HepG2 (cell line): Measurements from ENCODE around the gene UGT1A7. TPM values are rescaled to one million over a fixed set of nuclear protein-coding genes. Genes with fewer than 3 reads are reported as not detected.

Experiments
- ATAC-seq: fragments of 200-7000 bp; cut with Tn5 transposase; 3 replicates; pipeline ENCODE4 v1.9.1; 2020; ENCODE audit warnings: mild to moderate bottlenecking, moderate library complexity
- BruUV-seq: library from RNA; stranded (reverse); fragments of 400-500 nt; replicated peaks from 2 replicates; lab custom pipeline; 2021; lab: Mats Ljungman, UMichigan
- CTCF ChIA-PET: fragments of 300-600 bp; formaldehyde crosslinking; extraction: SDS; loops from one replicate; lab custom pipeline; 2021; ENCODE audit warnings: low total read pairs, inconsistent platforms, low intra/inter-chr PET ratio; lab: Yijun Ruan, JAX
- POLR2A ChIA-PET: fragments of 350-600 bp; sonication (Branson Sonifier 250); formaldehyde crosslinking; loops from one replicate; lab custom pipeline; 2020; ENCODE audit warnings: antibody characterized with exemption, inconsistent platforms; lab: Yijun Ruan, JAX
- DNase-seq: peaks from one replicate; pipeline ENCODE4 v3.0.0-alpha.2; 2015; ENCODE audit warnings: low spot score
- FAIRE-seq: peaks from 3 replicates; lab custom pipeline; 2011; peaks lifted over from hg19 to GRCh38; lab: Jason Lieb, UNC
- H2AFZ ChIP-seq: one replicate; pipeline ENCODE4 v1.6.1; 2011; ENCODE audit warnings: low read length, inconsistent platforms
- H3K27ac ChIP-seq: fragments of 300-600 bp; 3 replicates; pipeline ENCODE4 v1.8.0; 2011; ENCODE audit warnings: mixed run types, mild to moderate bottlenecking, mixed read lengths, low read length, inconsistent platforms; ENCODE audit not compliant: insufficient read depth; ENCODE audit errors: extremely low read length
- H3K27me3 ChIP-seq, 2 experiments: fragments of 200-600 bp in 1 of 2; 2 replicates in 1 of 2; 3 replicates in 1 of 2; pipeline versions ENCODE4 v1.6.0 to v1.8.0; 2011; ENCODE audit warnings: low read length in 2 of 2, mild to moderate bottlenecking in 2 of 2, moderate library complexity in 2 of 2, inconsistent platforms in 1 of 2; ENCODE audit not compliant: insufficient read depth in 2 of 2, control insufficient read depth in 1 of 2
- H3K36me3 ChIP-seq, 2 experiments: fragments of 200-600 bp in 1 of 2; replicated peaks in 1 of 2; 2 replicates in 1 of 2; 3 replicates in 1 of 2; pipeline versions ENCODE4 v1.5.1 to v1.8.0; 2011; ENCODE audit warnings: low read length in 2 of 2, inconsistent platforms in 1 of 2; ENCODE audit not compliant: insufficient read depth in 2 of 2, control insufficient read depth in 1 of 2
- H3K4me1 ChIP-seq: 2 replicates; pipeline ENCODE4 v1.5.1; 2012; ENCODE audit warnings: low read length, inconsistent platforms; ENCODE audit not compliant: insufficient read depth
- H3K4me2 ChIP-seq: 2 replicates; pipeline ENCODE4 v1.6.0; 2011; ENCODE audit warnings: low read depth, low read length, inconsistent platforms
- H3K4me3 ChIP-seq, 3 experiments: fragments of 200-600 bp in 1 of 3; sonication (generic), shearing (Covaris generic) in 1 of 3; replicated peaks in 1 of 3; 2 replicates each; pipeline ENCODE4 v1.5.1; 2011 to 2016; ENCODE audit warnings: low read length in 3 of 3, inconsistent platforms in 2 of 3, low read depth in 2 of 3, mild to moderate bottlenecking in 2 of 3, control low read depth in 1 of 3, mixed read lengths in 1 of 3; ENCODE audit not compliant: insufficient read depth in 1 of 3
- H3K79me2 ChIP-seq: one replicate; pipeline ENCODE4 v1.6.1; 2011; ENCODE audit warnings: low read length, inconsistent platforms; ENCODE audit not compliant: insufficient read depth
- H3K9ac ChIP-seq: 2 replicates; pipeline ENCODE4 v1.6.0; 2011; ENCODE audit warnings: mild to moderate bottlenecking, low read depth, low read length, inconsistent platforms; ENCODE audit not compliant: insufficient read depth
- H3K9me3 ChIP-seq: 2 replicates; pipeline ENCODE4 v1.5.1; 2012; ENCODE audit warnings: mild to moderate bottlenecking, low read length
- H4K20me1 ChIP-seq: 2 replicates; pipeline ENCODE4 v1.6.0; 2011; ENCODE audit warnings: inconsistent platforms, mild to moderate bottlenecking, low read length, moderate library complexity; ENCODE audit not compliant: insufficient read depth
- EHMT2 ChIP-seq: fragments of 200-600 bp; sonication (generic); IDR thresholded peaks from 2 replicates; pipeline ENCODE4 v1.7.0; 2017; ENCODE audit warnings: antibody characterized with exemption, low read depth, low read length, borderline replicate concordance
- FOXC1 ChIP-seq: sonication (generic); formaldehyde crosslinking; IDR thresholded peaks from 2 replicates; pipeline ENCODE4 v1.8.0; 2022; ENCODE audit warnings: mild to moderate bottlenecking, missing genetic modification reagents, borderline replicate concordance
- ZFP1 ChIP-seq: IDR thresholded peaks from 2 replicates; pipeline ENCODE4 v1.6.1; 2016
- ZKSCAN1 ChIP-seq: fragments of 150-350 bp; IDR thresholded peaks from 2 replicates; pipeline ENCODE4 v1.6.1; 2014; ENCODE audit warnings: low read length
- WGBS: methylation state at CpG from one replicate; pipeline ENCODE4 v1.1.6; 2017; ENCODE audit warnings: low lambda C conversion rate; 5-methylcytosine and 5-hydroxymethylcytosine counted together
- in situ Hi-C: cut with HindIII; loops from 2 replicates; pipeline ENCODE4 v1.10.0; 2017; ENCODE audit warnings: low pct_unique_long_range_greater_than_20kb; ENCODE audit not compliant: extremely low pct_ligation_motif_present
- intact Hi-C: fragments of 100-400 bp; cut with micrococcal nuclease; formaldehyde crosslinking; loops from one replicate; pipeline ENCODE4 v1.10.0; 2022; ENCODE audit not compliant: unreplicated experiment
- polyA plus RNA-seq, 8 experiments: library from polyadenylated mRNA; depleted of rRNA in 3 of 8; stranded (reverse) in 7 of 8; unstranded in 1 of 8; fragments of >200 nt; fragmentation: Illumina TruSeq in 4 of 8; extraction: Trizol in 4 of 8; gene quantifications; 2 replicates each; pipeline versions ENCODE4 v1.2.1 to v1.2.3, GENCODE V29; 2011 to 2016; ENCODE audit warnings: low read depth in 4 of 8, missing spikeins in 1 of 8, mixed read lengths in 1 of 8; ENCODE audit not compliant: insufficient read depth in 1 of 8
- total RNA-seq, 5 experiments: library from RNA; depleted of rRNA; stranded (reverse); fragments of >200 nt; fragmentation: Illumina TruSeq; extraction: Trizol; gene quantifications; 2 replicates each; pipeline ENCODE4 v1.2.3, GENCODE V29; 2016; ENCODE audit warnings: low read depth in 1 of 5
- TF ChIP-seq, protein P1 (sequence below): sonication (generic); formaldehyde crosslinking; IDR thresholded peaks from 2 replicates; pipeline ENCODE4 v1.8.1; 2022; ENCODE audit warnings: low read depth, mild to moderate bottlenecking, missing genetic modification reagents

The UGT1A7 gene
- total and polyA plus RNA-seq, 2 of the 13 experiments (the other 11 are each of a cell fraction or from before 2014, with no cell fraction given): not detected

DNA sequence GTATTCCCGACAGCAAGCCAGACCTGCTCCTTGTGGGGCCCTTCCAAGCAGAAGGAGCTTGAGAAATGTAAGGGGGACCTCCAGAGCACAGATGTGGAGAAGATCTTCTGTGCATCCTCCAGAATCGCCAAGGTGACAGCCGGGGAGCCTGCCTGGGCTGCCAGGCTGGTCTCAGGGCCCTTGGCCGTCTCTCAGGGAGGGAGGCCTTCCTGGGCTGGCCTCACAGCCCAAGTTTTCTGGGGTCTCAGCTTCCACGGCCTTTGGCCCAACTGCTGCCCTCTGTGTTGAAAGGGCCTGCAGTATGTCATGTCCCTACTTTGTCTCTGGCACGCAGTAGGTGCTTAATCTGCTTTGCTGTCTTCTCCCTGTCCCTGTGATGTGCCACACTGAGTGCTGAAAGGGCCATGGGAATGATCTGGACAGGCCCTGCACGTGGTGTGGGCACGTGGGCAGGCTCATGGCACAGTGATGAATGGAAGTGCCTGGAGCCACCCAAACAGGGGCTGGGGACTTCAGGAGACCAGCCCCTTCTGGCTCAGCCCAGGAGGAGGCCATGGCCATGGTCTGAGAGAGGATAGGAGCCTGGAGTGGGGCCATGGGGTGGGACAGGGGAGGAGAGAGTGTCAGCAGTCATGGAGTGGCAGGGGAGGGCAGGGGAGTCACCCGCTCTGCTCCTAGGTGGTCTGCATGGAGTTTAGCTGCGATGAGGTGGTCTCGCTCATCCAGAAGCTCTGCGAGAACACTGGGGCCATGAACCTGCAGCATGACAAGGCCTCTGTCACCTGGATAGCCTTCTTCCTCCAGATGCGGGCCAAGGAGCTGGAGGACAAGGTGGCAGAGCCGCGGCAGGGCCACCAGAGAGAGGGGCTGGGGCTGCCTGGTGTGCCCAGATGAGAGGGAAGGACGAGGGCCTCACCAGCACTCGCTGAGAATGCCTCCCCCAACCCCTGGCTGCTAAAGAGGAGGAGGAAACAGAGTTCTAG is 137.2 kb downstream of the UGT1A7 start:
- H3K36me3 ChIP-seq: no peaks in the 10 kb centered on the region
- H2AFZ ChIP-seq: no peak overlapping the region
- in situ Hi-C loops: no loop called here
- H3K9ac ChIP-seq: no peak overlapping the region
- 0 out of 2 replicates have a peak overlapping the region, but pooled peaks have one; percentile 25 for H3K4me2 ChIP-seq
- H4K20me1 ChIP-seq: no peaks in the 10 kb centered on the region
- CTCF ChIA-PET: no interaction called here
- POLR2A ChIA-PET: no interaction called here
- ATAC-seq: no peak
- no peak for TF ChIP-seq EHMT2
- TF ChIP-seq ZKSCAN1: peak; percentile 42; the same call in 1 of the 2 replicates
- TF ChIP-seq ZFP1: no peak
- TF ChIP-seq, protein P1, sequence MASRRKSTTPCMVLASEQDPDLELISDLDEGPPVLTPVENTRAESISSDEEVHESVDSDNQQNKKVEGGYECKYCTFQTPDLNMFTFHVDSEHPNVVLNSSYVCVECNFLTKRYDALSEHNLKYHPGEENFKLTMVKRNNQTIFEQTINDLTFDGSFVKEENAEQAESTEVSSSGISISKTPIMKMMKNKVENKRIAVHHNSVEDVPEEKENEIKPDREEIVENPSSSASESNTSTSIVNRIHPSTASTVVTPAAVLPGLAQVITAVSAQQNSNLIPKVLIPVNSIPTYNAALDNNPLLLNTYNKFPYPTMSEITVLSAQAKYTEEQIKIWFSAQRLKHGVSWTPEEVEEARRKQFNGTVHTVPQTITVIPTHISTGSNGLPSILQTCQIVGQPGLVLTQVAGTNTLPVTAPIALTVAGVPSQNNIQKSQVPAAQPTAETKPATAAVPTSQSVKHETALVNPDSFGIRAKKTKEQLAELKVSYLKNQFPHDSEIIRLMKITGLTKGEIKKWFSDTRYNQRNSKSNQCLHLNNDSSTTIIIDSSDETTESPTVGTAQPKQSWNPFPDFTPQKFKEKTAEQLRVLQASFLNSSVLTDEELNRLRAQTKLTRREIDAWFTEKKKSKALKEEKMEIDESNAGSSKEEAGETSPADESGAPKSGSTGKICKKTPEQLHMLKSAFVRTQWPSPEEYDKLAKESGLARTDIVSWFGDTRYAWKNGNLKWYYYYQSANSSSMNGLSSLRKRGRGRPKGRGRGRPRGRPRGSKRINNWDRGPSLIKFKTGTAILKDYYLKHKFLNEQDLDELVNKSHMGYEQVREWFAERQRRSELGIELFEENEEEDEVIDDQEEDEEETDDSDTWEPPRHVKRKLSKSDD (CRISPR knock-in tag): no peak
- 0 out of 2 replicates have a peak, but pooled peaks have one; percentile 10 for TF ChIP-seq FOXC1 (CRISPR knock-in tag)
- TF ChIP-seq, all 625 proteins: peak for 2
- 65% methylated on average over 14 of the region's 17 CpGs for WGBS
- Histone ChIP-seq H3K9me3 (no peaks in the 10 kb centered on the region), H3K79me2 (no peaks in the 10 kb centered on the region), H3K4me1 (peaks cover 23% of the 10 kb centered on the region), H3K27ac (no peak overlapping the region), H3K4me3 (no peak overlapping the region), H3K27me3 (peaks cover 8 to 35% of the 10 kb centered on the region in 2 experiments)
- no peak for DNase-seq
- FAIRE-seq: no peak
- no TSS peak for BruUV-seq
- intact Hi-C loops: no loop called here
